IPS-18c (cell line): ENCODE measurements around the gene SELENOT.
"Not testable (repeated sequence)": the region's sequence is repeated elsewhere in the genome, so short reads cannot be mapped to it uniquely, and the experiment has no call there.

Experiments
- H3K4me3 ChIP-seq: 2 replicates; pipeline ENCODE4 v1.7.0; 2013; ENCODE audit warnings: low read depth, mild to moderate bottlenecking, low read length, moderate library complexity; ENCODE audit not compliant: insufficient read depth
- H3K9me3 ChIP-seq: one replicate; pipeline ENCODE4 v1.6.1; 2013; ENCODE audit warnings: mild to moderate bottlenecking, low read length, moderate library complexity; ENCODE audit not compliant: control insufficient read depth, insufficient read depth

The SELENOT gene

DNA sequence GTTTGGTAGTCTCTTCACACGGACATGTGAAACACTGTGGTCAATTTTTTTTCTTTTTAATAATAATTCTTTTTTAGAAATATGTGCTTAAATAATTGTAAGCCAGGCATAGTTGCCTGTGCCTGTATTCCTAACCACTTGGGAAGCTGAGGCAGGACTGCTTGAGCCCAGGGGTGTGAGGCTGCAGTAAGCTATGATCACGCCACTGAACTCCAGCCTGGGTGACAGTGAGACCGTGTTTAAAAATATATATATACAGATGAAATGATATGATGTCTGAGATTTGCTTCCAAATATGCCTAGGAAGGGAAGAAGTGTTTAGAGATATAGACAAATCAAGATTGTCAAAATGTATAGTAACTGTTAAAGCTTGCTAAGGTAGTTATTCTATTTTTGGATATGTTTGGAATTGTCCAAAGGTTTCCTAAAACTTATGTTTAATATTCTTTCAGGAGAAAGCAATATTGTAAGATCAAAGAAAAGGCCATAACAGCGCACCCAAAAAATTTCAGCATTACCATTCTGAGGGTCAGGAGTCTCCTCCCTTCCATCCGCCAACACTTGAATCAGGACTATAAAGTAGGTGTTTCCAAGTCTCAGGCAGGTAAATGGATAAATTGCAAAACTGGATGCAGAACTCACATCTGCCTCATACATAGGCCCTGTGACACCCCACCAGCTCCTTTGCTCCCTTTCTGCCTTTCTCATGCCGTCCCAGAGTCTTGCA, 532 bp upstream of the SELENOT start:
- Histone ChIP-seq H3K9me3 (no peaks in the 10 kb centered on the region), H3K4me3 (peak overlapping the region; percentile 82)

DNA sequence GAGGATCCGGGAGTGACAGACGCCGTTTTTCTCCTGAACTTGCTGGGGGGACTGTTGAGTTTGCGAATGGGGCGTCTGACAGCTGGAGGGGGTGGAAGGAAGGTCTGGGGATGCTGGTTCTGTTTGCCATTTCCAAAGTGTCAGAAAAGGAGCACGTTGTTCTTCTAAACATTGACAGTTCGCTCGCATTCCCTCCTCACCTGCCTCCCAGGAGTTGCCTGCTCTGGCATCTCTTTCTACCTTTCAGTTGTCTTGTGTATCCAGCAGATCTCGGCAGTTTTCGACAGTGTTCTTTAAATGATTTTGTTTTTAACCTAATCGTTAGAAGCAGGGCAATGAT, 829 bp downstream of the SELENOT start:
- Histone ChIP-seq H3K9me3 (no peaks in the 10 kb centered on the region), H3K4me3 (peak overlapping the region; percentile 82)

DNA sequence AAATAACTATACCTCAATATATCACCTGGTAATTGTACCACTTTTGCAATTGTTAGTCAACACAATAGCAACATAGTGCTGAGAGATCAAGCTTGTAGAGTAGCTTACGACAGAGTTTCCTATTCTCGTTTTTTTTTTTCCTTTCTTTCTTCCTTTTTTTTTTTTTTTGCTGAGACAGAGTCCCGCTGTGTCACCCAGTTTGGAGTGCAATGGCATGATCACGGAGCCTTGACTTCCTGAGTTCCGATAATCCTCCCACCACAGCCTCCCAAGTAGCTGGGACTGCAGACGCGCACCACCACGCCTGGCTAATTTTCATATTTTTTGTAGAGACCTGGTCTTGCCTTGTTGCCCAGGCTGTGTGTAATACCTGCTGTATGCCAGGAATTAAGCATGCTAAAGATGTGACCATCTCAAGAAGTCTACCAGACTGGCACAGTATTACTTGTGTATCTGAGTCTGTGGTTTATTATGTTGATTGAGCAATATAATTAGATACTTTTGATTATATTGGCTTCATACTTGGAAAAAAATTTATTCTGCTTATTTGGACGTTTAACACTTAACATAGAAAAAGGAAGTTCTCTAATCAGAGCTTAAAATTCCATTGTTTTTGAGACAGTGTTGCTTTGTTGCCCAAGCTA, 3.0 kb downstream of the SELENOT start:
- H3K9me3 ChIP-seq: no peaks in the 10 kb centered on the region
- H3K4me3 ChIP-seq: no peak overlapping the region

DNA sequence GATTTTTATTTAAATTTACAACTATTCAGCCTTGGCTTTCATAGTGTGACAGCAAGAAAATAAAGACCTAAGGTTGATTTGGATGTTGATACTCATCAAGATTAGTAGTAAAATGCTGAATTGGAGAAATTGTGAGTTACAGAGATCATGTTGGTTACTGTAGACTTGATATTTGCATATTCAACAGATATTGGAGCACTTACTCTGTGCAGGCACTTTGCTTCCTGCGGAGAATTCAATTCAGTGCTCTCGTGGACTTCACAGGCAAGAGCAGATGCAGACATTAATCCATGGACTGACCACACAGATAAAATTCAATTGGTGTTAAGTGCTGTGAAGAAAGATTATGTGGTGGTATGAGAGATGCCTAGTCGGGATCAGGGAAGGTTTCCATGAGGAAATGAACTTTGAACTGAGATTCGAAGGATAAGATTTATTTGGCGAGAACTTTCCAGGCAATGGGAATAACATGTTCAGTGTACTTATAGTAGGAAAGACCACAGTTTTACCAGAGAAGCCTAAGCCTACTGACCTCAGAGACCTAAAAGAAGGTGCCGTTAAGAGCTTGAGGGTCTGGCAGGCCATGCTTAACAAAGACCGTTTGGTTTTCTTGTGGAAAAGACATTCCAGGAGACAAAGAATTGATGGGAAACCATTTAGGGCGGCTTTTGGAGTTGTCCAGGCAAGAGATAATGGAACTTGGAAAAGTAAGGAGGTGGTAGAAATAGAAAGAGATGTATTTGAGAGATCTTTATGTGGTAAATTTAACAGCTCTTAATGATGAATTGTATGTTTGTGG, 4.3 kb downstream of the SELENOT start:
- H3K9me3 ChIP-seq: no peaks in the 10 kb centered on the region
- no peak overlapping the region for H3K4me3 ChIP-seq

DNA sequence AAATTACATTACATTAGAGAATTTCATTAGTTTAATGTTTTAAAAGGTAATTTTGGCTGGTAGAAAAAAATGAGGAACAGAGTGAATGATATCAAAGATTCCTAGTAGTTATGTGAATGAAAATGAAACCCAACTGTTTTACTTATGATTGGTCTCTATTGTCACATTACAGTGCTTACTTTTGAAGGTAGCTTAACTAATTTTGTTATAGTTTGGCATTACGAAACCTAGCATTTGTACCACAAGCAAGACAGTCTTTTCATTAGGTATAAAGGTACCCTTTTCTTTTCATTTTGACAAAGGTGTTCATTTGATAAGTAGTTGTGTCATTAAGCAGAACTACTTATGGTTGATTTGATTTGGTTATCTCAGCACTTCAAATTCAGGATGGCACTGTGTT, 6.9 kb downstream of the SELENOT start:
- no peak overlapping the region for H3K4me3 ChIP-seq
- H3K9me3 ChIP-seq: no peaks in the 10 kb centered on the region

DNA sequence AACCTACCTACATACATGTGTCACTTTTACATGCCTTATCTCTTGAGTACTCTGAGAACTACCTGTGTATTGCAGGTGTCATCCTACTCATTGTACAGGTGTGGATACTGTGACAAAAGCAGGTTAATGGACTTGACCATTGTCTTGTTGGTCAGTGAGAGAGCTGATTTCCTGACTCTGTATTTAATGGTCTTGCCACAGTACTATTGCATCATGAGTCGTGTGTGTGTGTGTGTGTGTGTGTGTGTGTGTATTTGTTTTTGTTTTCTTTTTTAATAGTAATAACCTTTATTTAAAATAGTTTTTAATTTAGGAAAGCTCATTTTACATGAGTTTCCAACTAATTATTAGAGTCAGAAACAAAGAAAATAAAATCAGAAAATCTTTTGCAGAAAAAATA, 7.7 kb downstream of the SELENOT start:
- Histone ChIP-seq H3K9me3 (no peaks in the 10 kb centered on the region), H3K4me3 (no peak overlapping the region)

DNA sequence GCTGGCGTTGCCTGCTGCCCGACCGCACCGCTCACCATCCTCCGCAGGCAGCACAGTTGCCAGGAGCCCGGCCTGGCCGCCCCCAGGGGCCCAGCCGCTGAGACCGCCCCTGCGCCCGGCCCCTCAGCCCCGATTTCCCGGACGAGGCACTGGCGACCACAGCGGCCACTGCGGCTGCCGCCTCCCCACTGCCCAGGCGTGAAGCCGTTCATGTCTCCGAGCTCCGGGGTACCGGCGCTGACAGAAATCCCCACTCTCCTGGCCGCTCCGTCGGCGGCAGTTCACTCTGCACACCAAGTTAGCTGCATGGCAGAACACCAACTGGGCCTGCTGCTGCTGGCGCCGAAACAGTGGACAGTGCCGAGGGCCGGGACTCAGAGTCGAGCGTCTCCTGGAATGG, 8.5 kb downstream of the SELENOT start:
- Histone ChIP-seq H3K9me3 (no peaks in the 10 kb centered on the region), H3K4me3 (no peak overlapping the region)

DNA sequence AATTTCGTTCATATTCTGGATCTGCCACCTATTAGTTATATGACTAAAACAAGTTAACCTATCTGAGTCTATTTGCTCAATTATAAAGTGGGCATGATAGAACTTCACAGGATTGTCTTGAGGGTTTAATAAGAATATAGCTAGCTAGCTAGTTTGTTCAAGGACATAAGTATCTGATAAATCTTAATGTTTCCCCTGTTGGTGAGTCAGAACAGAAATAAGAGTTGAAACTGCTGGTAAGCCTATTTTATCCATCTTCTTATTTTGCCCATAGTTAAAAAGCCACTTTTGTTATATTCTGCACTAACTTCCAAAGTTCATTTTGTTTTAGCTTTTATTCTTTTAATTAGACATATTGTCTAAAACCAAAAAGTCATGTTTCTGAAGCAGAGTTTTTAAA, 9.4 kb downstream of the SELENOT start:
- no peak overlapping the region for H3K4me3 ChIP-seq
- H3K9me3 ChIP-seq: no peaks in the 10 kb centered on the region

DNA sequence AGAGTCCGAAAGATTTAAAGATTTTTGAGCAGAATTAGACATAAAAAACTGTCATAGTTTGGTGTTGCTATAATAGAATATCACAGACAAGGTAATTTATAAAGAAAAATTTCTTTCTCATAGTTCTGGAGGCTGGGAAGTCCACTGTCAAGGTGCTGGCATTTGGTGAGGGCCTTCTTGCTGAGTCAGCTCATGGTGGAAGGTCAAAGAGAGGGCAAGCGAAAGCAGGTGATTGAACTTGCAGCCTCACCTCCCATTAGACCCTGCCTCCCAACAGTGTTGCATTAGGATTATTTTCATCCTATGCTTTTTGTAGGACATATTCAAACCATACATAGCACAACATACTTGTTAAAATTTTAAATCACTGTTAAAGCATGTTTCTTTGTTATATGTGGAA, 9.9 kb downstream of the SELENOT start:
- H3K9me3 ChIP-seq: no peaks in the 10 kb centered on the region

DNA sequence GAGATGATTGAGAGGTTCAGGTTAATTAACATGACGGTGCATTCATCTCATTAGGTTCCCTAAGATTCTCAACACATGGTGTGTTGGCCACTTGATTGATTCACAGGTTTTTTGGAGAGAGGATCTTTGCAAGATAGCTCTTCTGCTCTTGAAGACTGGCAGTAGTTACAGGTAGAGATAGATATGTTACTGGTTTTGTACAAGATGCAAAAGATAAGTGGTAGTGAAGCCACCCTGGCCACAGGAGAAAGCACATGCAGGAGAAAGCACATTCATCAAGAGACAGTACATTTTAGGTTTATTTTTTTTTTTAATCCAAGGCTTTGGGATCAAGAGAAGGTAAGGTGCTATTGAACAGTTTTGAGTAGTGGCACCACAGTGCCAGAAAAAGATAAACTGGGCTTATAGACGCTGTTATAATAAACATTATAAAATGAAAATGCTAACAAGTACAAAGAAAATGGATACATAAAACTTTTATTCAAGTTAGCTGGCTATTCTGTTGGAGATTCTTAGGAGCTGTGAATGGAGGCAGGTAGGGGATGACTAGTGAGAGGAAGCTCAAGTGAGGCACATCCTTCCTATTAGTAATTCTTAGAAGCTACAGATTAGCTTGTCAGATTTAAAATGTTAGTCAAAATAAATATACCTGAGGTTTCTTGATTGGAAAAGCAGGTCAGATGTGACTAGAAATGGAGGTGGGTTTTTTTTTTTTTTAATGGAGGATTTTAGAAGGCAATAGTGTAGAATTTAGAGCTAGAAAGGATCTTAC, 10.8 kb downstream of the SELENOT start:
- Histone ChIP-seq H3K9me3 (no peaks in the 10 kb centered on the region), H3K4me3 (no peak overlapping the region)

More for the DNA sequence above, 9.9 kb downstream of the SELENOT start:
- no peak overlapping the region for H3K4me3 ChIP-seq

DNA sequence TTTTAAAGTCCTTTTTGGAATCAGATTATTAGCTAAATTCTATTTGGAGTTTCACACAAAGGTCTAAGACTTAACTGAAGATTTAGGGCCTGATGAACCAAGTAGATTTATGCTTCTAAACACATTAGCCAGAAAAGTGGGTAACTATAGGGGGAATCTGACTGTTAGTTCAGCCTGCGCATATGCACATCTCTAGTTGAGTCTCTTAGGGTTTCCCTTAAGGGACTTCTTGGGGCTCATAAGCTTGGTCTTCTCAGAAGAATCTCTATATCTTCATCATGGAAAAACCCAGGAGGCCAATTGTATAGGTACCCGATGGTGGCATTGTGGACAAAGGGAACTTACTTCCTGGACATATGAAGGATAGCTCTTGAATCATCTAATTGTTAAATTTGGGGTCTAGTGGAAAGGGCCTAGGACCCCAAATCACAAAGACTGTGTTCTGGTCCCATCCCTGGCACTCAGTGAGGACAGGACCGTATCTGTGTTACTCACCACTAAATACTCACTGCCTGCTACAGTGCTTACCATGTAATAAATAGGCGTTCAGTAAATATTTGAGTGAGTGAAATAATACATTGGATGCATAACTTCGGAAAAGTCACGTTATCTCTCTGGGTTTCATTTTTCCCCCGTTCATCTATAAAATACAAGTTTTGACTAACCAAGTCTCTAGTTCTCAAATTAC, 17.0 kb downstream of the SELENOT start:
- Histone ChIP-seq H3K9me3 (no peaks in the 10 kb centered on the region), H3K4me3 (no peak overlapping the region)

DNA sequence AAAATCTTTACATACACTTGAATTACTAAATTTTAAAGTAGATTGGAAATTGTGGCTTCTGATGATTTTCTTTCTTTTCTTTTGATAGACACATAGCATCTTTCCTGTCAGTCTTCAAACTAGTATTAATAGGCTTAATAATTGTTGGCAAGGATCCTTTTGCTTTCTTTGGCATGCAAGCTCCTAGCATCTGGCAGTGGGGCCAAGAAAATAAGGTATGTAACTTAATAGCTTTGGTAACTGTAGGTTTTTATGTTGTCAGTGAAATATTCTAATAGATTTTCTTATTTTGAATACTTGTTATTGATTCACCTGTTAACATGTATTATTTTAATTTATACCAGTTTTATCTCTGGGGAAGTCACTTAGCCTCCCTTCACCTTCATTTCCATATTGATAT, 19.8 kb downstream of the SELENOT start:
- H3K4me3 ChIP-seq, H3K9me3 ChIP-seq: not testable (repeated sequence)

DNA sequence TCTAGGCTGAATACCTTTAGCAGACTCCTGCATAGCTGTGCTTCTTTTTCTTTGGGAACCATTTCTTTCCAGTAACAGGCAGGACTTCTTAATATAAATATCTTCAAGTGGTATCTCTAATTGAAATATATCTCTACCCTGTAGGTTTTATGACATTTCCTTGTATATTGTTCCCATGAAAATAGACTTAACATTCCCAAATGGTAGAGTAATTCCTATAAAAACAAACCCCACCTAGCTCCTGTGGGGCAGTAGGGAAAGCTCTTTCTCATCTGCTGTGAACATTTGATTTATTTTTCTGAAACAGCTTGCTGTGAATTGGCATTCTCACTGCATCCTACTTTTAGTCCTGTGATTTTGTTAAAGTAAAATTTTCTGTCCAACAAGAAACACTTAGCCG, 20.8 kb downstream of the SELENOT start:
- Histone ChIP-seq H3K9me3 (no peaks in the 10 kb centered on the region), H3K4me3 (no peak overlapping the region)

DNA sequence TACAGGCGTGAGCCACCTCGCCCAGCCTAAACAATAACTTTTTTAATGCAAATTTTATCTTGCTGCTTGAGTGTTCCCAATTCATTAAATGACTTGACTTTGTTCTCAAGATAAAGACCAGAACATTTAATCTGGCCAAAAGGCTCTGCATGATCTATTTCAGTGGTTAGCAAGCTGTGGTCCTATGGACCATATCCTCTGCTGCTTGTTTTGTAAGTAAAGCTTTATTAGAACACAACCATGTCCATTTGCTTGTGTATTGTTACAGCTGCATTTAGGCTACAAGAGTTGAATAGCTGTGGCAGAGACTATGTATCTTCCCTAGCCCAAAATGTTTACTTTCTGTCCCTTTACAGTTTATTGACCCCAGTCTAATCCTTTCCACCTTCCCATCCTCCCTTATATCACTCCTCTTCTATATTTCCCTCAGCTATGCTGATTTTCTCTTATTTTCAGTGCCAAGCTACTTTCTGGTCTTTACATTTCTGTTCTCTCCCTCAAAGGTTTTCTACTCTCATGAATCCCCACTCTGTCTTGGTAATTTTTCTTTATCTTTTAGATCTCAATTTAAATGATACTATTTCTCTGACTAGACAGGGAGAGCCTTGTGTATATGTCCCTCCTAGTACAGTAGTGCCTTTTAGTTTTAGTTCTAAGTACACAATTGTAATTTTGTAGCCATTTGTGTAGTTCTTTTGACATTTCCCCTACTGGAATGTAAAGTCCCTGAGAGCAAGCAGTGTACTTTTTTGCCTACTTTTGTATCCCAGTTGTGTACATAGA, 23.2 kb downstream of the SELENOT start:
- no peak overlapping the region for H3K4me3 ChIP-seq
- H3K9me3 ChIP-seq: no peaks in the 10 kb centered on the region

DNA sequence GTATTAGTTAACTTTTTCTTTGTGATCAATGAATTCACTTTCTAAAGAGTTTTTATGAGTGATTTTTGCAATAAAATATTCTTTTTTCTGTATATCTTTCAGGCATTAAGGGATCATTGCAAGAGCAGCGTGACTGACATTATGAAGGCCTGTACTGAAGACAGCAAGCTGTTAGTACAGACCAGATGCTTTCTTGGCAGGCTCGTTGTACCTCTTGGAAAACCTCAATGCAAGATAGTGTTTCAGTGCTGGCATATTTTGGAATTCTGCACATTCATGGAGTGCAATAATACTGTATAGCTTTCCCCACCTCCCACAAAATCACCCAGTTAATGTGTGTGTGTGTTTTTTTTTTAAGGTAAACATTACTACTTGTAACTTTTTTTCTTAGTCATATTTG, 24.4 kb downstream of the SELENOT start:
- Histone ChIP-seq H3K9me3 (no peaks in the 10 kb centered on the region), H3K4me3 (no peak overlapping the region)

DNA sequence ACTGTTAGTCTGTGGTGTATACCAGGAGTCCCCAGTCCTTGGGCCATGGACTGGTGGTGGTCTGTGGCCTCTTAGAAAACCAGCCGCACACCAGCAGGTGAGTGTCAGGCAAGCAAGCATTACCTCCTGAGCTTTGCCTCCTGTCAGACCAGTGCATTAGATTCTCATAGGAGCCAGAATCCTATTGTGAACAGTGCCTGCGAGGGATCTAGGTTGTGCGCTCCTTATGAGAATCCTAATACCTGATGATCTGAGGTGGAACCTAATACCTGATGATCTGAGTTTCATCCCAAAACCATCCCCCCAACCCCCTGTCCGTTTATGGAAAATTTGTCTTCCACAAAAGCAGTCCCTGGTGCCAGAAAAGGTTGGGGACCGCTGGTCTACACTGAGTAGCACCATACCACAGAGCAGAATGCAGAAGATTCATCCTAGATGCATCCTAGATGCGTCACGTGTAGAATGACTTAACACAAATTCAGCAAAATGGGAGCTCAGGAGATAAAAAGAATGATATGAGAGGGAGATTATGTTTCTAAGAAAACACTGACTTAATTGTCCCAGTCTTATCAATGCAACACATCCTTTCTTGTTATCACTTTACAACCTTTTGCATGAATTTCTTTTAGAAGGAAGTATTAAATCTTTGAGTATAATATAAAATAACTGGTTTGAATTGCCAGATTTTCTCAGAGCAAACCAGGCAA, 28.5 kb downstream of the SELENOT start:
- no peak overlapping the region for H3K4me3 ChIP-seq
- H3K9me3 ChIP-seq: no peaks in the 10 kb centered on the region
